ENCODE results near the gene RTN4IP1.

- no peak for TF ChIP-seq POLR2A (IDR thresholded peaks at IDR 0.05)
- TF ChIP-seq CTCF (IDR thresholded peaks at IDR 0.05): no peak
Measured at GRCh38 chr6:106611030-106611429, 18.3 kb downstream of the RTN4IP1 start.

Measured in breast epithelium (tissue), 3 donors.